Bronchial epithelial cell (primary cell): Measurements from ENCODE around the gene NELL2. TPM values are rescaled to one million over a fixed set of nuclear protein-coding genes. Genes with fewer than 3 reads are reported as not detected.
"Not testable (repeated sequence)": the region's sequence is repeated elsewhere in the genome, so short reads cannot be mapped to it uniquely, and the experiment has no call there.

Experiments
- DNase-seq: peaks from one replicate; pipeline ENCODE4 v3.0.0-alpha.2; 2010; ENCODE audit warnings: low read depth
- FAIRE-seq: peaks from 2 replicates; lab custom pipeline; 2011; peaks lifted over from hg19 to GRCh38; lab: Jason Lieb, UNC
- H3K27me3 ChIP-seq: 2 replicates; pipeline ENCODE4 v1.5.1; 2011; ENCODE audit warnings: low read length; ENCODE audit not compliant: control insufficient read depth, insufficient read depth
- H3K36me3 ChIP-seq: 2 replicates; pipeline ENCODE4 v1.5.1; 2011; ENCODE audit warnings: low read length; ENCODE audit not compliant: control insufficient read depth, insufficient read depth
- H3K4me3 ChIP-seq: 2 replicates; pipeline ENCODE4 v1.5.1; 2011; ENCODE audit warnings: mild to moderate bottlenecking, low read depth, low read length, control low read depth
- total RNA-seq: library from RNA; depleted of rRNA; stranded (reverse); fragments of >200 nt; gene quantifications from 2 replicates; pipeline ENCODE4 v1.2.1, GENCODE V29; 2014
- TF ChIP-seq, protein P1 (sequence below): IDR thresholded peaks from 2 replicates; pipeline ENCODE4 v1.5.1; 2011; ENCODE audit warnings: mild to moderate bottlenecking, moderate library complexity, low read length, control low read depth, inconsistent platforms; ENCODE audit not compliant: insufficient read depth, severe bottlenecking

The NELL2 gene
- total RNA-seq, 1 donor from 2014 or later: not detected

DNA sequence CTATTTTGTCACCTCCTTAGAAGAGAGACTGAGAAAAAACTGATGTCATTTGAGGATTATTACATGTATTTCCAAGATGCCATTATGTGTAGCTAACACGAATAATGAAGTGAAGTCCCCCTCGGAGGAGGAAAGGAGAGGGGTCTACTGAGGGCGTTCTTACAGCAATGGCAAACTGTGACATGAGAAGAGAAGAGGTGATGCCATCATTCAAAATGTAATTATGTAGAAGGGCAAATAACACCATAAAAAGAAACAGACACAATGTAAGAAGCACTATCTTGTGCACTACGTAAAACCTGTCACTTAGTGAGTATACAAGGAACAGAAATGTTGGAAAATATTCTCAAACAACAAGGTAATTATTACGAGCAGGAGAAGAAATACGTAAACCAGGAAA is 126.5 kb downstream of the NELL2 start:
- FAIRE-seq: no peak
- no peaks in the 10 kb centered on the region for H3K27me3 ChIP-seq

DNA sequence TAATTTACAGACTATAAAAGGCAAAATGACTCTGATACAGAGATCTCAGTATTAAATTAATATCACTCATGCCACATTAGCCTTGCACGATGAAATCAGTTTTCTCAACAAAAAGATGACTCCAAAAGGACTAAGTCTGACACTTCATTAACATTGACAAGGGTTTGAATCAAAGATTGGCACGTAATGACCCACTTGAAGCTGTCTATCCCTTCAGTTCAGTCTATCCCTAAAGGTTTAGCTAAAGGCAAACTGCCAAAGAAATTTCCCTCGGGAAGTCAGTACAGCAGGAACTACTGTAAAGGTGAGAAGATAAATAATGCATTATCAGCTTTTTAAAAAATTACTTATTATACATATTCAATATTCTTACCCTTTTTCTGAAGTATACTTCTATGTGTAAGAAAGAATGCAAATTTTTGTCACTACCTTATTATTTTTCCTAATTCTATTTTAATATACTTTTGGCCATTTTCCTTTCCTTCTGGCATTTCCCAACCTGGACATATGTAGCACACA is 127.1 kb downstream of the NELL2 start:
- no peaks in the 10 kb centered on the region for H3K27me3 ChIP-seq
- H3K36me3 ChIP-seq: no peaks in the 10 kb centered on the region
- H3K4me3 ChIP-seq: no peak overlapping the region
- FAIRE-seq: no peak
- TF ChIP-seq, protein P1, sequence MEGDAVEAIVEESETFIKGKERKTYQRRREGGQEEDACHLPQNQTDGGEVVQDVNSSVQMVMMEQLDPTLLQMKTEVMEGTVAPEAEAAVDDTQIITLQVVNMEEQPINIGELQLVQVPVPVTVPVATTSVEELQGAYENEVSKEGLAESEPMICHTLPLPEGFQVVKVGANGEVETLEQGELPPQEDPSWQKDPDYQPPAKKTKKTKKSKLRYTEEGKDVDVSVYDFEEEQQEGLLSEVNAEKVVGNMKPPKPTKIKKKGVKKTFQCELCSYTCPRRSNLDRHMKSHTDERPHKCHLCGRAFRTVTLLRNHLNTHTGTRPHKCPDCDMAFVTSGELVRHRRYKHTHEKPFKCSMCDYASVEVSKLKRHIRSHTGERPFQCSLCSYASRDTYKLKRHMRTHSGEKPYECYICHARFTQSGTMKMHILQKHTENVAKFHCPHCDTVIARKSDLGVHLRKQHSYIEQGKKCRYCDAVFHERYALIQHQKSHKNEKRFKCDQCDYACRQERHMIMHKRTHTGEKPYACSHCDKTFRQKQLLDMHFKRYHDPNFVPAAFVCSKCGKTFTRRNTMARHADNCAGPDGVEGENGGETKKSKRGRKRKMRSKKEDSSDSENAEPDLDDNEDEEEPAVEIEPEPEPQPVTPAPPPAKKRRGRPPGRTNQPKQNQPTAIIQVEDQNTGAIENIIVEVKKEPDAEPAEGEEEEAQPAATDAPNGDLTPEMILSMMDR: no peak
- no peak for DNase-seq

More for the DNA sequence above, 126.5 kb downstream of the NELL2 start:
- no peak overlapping the region for H3K4me3 ChIP-seq
- no peak for DNase-seq
- TF ChIP-seq, protein P1: no peak
- no peaks in the 10 kb centered on the region for H3K36me3 ChIP-seq

DNA sequence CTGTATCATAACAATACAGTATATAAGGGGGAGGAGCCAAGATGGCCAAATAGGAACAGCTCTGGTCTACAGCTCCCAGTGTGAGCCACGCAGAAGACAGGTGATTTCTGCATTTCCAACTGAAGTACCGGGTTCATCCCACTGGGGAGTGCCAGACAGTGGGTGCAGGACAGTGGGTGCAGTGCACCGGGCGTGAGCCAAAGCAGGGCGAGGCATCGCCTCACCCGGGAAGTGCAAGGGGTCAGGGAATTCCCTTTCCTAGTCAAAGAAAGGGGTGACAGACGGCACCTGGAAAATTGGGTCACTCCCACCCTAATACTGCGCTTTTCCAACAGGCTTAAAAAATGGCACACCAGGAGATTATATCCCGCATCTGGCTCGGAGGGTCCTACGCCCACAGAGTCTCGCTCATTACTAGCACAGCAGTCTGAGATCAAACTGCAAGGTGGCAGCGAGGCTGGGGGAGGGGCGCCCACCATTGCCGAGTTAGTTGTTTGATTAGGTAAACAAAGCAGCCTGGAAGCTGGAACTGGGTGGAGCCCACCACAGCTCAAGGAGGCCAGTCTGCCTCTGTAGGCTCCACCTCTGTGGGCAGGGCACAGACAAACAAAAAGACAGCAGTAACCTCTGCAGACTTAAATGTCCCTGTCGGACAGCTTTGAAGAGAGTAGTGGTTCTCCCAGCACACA is 134.7 kb downstream of the NELL2 start:
- H3K36me3 ChIP-seq, DNase-seq, FAIRE-seq, H3K4me3 ChIP-seq, H3K27me3 ChIP-seq: not testable (repeated sequence)

DNA sequence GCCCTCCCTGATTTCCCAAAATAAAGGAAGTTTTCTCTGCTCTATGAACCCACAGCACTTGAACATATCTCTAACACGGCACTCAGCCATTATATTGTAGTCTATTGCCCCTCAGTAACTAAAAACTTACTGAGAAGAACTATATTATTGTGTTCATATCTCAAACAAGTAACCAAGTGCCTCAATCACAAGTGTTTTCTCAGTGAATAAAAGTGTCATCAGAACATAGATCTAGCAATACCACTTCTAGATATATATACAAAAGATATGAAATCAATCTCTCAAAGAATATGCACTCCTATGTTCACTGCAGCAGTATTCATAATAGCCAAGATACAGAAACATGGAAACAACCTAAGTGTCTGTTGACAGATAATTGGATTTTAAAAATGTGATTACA is 138.1 kb downstream of the NELL2 start:
- FAIRE-seq (no peak), DNase-seq (no peak)
- Histone ChIP-seq H3K4me3 (no peak overlapping the region), H3K27me3 (no peaks in the 10 kb centered on the region), H3K36me3 (no peaks in the 10 kb centered on the region)
- TF ChIP-seq, protein P1: no peak

DNA sequence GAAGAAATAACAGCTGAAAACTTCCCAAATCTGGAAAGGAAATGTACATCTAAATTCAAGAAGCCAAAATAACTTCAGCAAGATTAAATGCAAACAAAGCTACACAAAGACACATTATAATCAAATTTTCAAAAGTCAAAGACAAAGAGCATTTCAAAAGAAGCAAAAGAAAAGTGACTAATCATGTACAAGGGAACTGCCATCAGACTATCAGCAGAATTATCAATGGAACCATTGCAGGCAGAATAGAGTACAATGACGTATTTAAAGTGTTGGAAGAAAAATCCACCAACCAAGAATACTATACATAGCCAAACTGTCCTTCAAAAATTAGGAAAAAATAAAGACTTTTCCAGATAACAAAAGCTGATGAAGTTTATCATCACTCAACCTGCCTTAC is 147.5 kb downstream of the NELL2 start:
- TF ChIP-seq, protein P1: no peak
- Histone ChIP-seq H3K36me3 (no peaks in the 10 kb centered on the region), H3K4me3 (no peak overlapping the region), H3K27me3 (no peaks in the 10 kb centered on the region)
- FAIRE-seq (no peak), DNase-seq (no peak)

DNA sequence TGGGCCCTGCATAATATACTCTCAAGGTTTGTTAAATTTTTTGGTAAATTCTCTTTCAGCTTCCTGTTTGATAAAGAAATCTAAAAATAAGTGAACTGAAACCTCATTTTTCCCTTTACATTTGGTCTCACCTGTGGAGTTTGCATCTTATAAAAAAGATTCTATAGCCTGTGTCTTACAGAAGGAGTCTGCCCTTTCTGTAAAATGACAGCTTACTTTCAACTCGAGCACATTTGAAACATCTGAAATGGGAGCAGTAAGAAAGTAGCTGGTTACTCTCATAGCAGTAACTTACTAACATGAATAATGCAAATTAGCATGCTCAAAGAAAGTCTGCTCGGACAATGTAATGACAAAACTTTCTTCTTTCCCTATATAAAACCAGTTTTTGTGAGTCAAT is 155.8 kb downstream of the NELL2 start:
- H3K4me3 ChIP-seq: no peak overlapping the region
- DNase-seq (no peak), FAIRE-seq (no peak)
- TF ChIP-seq, protein P1: no peak
- no peaks in the 10 kb centered on the region for H3K36me3 ChIP-seq
- no peaks in the 10 kb centered on the region for H3K27me3 ChIP-seq
